IPS-18c (cell line): ENCODE results near the gene MYBPC3.

Experiments
- H3K4me3 ChIP-seq: 2 replicates; pipeline ENCODE4 v1.7.0; 2013; ENCODE audit warnings: low read depth, mild to moderate bottlenecking, low read length, moderate library complexity; ENCODE audit not compliant: insufficient read depth
- H3K9me3 ChIP-seq: one replicate; pipeline ENCODE4 v1.6.1; 2013; ENCODE audit warnings: mild to moderate bottlenecking, low read length, moderate library complexity; ENCODE audit not compliant: control insufficient read depth, insufficient read depth

Gene MYBPC3

DNA sequence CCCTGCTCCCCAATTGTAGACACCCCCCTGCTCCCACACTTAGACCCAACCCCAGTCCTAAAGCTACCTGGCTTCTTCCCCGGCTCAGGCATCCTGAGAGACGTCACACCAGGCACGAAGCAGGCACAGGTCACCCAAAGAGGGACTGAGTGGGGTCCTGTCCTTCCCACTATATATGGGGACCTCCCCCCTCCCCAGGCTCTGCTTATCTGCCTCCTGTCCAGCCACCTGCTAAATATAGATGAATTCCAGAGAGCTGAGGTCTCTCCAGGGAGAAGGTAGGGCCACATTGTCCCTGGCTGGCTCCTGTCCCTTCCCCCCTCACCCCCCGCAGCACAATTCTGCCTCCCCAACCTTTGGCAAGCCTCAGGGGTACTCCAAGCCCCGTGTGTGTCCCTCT, at the start of gene MYBPC3:
TSS of gene MYBPC3 (minus strand) at position 147 of the 400 bp plus-strand sequence. CDS start at position 92, 55 bp downstream.
- H3K4me3 ChIP-seq, result no peak within 1 kb of the TSS
- H3K9me3 ChIP-seq, result no peaks in the 10 kb centered on the region

DNA sequence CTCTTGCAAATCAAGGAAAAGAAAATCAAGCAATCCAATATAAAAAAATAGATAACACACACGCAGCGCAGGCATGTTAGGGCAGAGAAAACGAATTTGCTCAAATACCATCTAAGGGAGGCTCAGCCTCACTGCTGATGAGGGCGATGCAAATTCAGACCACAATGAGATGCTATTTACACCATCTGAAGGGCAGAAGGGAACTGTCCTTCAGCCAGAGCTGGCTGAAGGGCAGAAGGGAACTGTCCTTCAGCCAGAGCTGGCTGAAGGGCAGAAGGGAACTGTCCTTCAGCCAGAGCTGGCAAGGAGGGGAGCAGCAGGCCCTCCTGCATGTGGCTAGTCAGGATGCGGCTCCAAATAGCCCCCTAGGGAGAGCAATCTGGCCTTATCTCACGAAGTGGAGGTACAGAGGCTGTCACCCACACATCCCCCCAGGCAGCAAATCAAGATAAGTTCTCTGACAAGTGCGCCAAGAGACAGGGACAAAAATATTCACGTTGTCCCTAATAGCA, 48.3 kb upstream of the MYBPC3 start:
- peak overlapping the region; percentile 34; the same call in 1 of the 2 replicates for H3K4me3 ChIP-seq

DNA sequence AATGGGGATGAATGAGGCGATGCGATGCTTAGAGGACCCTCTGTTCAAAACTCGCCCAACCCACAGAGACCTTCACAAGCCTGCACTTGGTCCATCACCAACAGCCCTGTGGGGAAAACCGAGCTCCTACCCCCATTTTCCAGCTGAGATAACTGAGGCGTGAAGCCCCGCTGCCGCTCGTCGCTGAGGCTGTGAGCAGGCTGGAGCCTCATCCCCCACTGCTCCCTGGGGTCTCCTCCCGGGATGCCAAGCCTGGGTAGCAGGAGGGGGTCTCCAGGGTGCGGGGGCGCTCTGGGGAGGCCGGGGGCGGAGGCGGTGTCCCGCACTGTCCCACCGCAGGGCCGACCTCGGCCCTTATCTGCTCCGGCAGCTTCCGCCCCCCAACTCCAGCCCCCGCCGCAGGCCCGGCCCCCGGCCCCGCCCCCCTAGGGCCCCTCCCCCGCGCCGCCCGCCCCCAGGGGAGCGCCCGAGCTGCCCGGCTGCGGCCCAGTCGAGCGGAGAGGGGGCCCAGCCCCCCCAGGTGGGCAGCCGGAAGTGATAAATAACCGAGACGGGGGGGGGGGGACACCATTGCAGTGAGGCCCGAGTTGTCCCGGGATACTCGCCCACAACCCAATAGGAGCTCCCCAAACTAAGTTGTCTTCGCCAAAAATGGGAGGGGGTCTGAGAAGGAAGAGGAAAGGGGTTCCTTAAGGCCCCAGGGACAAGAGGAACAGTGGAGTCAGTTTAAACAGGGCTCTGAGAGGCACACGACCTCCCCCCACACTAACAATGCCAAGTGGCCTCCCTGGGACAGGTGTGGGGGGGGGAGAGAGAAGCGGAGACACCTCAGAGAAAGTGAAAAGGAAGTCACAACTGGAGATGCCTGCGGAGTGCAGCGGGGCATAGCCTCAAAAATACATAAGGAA, 47.6 kb upstream of the MYBPC3 start:
- H3K9me3 ChIP-seq, result no peaks in the 10 kb centered on the region
- H3K4me3 ChIP-seq, result peak overlapping the region; percentile 58

More for the DNA sequence above, 48.3 kb upstream of the MYBPC3 start:
- H3K9me3 ChIP-seq, result no peaks in the 10 kb centered on the region

DNA sequence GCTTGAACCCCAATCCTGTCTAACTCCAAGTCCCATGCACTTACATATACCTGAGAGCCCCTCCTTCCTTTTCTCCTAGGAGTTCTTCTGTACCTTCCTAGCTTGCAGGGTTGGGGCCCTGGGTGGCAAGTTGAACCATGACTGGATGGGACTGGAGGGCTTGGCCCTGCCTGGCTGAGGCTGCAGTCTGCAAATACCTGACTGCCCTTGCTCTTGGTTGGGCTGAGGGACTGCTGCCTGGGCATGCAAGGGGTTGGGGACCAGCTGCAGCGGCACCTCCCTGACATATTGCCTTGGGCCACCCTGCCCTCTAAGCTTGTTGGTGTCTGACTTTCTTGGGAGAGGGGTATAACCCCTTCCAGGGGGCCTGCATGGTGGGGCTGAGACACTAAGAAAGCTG, 46.0 kb upstream of the MYBPC3 start:
- Histone ChIP-seq H3K4me3 (no peak overlapping the region), H3K9me3 (no peaks in the 10 kb centered on the region)

DNA sequence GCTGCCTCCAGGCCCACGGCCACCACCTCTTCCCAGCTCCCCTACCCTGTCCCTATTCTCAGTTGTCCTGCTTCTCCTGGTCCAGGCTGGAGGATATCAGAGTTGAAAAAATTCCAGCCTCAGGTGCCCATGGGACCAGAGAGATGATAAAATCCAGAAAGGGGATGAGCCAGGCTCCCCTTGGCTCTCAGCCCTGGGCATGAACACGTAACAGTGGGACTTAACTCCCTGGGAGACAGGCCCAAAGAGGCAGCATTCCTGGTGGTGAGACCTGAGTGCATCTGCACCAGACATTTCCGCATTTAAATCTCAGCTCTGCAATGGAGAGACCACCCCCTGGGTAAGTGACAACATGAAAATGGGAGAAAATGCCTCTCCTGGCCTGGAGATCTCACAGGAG, 45.5 kb upstream of the MYBPC3 start:
- Histone ChIP-seq H3K9me3 (no peaks in the 10 kb centered on the region), H3K4me3 (no peak overlapping the region)

DNA sequence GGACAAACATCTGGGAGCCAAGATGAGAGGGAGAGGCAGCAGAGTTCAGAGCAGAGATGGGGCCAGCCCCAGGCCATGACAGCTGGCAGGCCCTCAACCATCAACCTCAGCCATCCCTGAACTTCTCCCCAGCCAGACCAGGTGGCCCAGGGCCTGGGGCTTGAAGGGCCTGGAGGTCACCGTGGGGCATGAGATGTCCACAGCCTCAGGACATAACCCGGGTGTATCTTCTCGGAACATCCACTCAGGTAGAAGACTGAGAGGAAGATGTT, 43.5 kb upstream of the MYBPC3 start:
- H3K4me3 ChIP-seq, result no peak overlapping the region

DNA sequence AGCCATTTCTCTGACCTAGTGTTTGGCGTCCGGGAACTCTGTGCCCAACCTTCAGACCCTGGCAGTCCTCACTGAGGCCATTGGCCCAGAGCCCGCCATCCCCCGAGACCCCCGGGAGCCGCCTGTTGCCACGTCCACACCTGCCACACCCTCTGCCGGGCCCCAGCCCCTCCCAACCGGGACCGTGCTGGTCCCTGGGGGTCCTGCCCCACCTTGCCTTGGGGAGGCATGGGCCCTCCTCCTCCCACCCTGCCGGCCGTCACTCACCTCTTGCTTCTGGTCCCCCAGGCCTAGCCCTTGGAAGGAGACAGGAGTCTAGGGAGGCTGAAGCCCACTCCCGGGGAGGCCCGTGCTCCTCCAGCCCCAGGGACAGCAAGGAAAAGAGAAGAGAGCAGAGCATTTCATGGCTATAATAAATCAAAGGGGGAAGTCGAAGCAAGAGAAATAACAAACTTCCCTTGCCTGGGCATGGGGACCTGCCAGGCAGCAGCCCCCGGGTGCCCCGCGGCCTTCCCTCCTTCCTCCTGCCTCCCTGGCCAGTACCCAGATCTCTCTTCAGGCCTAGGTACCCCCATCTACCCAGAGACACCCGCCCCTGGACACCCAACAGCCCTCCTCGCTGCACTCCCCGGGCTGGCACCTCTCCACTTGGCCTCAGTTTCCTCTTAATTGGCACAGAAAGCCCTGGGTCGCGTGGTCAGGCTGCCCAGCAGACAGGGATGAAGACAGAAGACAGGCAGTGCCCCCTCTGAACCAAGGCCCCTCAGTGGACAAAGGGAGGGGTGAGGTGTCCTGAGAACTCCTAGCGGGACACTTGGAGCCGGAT, 42.9 kb upstream of the MYBPC3 start:
- no peaks in the 10 kb centered on the region for H3K9me3 ChIP-seq
- H3K4me3 ChIP-seq, result no peak overlapping the region

More for the DNA sequence above, 43.5 kb upstream of the MYBPC3 start:
- no peaks in the 10 kb centered on the region for H3K9me3 ChIP-seq

DNA sequence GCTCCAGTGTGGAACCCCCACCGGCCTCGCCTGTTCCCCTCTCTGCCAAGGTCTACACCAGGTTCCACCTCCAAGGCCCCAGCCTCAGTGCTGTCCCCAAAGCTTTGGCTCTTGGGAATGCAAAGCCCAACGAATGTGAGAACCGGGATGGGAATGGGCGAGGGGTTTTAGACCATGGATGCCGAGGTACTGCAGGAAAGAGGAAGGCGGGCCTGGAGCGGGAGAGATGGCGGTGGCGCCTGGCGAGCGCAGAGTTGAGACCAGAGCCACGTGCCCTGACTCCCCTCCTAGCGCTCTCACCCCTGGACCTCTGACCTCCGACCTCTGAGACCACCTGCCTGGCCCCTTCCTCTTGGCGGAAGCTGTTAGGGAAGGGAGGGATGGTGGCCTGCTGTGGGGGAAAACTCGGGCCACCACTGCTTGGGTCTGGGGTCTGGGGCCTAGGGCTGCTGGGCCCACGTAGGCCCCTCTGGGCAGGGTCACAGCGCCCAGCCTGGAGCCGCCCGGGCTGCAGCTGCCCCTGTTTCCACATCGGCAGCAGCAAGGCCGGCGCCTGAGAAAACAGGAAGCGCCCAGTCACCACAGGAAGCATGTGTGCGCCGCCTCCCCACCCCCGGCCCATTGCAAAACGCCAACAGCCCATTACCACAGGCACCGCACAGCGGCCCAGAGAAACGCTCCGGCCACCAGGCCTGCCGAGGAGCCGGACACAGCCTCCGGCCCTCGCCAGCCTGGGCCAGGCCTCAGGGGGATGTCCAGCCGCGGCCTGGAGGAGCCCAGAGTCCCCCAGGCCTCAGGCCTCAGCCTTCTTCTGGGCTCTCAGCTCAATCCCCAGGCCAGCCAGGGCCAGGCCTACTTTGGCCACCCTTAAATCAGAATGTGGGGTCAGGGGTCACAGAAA, 42.1 kb upstream of the MYBPC3 start:
- no peak overlapping the region for H3K4me3 ChIP-seq
- no peaks in the 10 kb centered on the region for H3K9me3 ChIP-seq

DNA sequence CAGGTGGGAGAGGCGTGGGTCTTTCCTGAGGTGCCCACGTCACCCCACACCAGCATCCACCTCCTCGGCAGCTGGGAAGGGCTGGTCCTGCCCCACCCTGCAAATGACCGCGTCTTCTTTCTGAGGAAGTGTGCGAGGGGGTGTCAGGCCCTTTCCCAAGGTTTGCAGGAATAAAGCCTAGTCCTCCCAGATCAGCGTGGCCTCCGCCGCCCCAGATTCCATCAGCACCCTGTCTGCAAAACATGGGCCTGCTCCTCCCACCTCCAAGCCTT, 41.5 kb upstream of the MYBPC3 start:
- no peaks in the 10 kb centered on the region for H3K9me3 ChIP-seq
- no peak overlapping the region for H3K4me3 ChIP-seq

DNA sequence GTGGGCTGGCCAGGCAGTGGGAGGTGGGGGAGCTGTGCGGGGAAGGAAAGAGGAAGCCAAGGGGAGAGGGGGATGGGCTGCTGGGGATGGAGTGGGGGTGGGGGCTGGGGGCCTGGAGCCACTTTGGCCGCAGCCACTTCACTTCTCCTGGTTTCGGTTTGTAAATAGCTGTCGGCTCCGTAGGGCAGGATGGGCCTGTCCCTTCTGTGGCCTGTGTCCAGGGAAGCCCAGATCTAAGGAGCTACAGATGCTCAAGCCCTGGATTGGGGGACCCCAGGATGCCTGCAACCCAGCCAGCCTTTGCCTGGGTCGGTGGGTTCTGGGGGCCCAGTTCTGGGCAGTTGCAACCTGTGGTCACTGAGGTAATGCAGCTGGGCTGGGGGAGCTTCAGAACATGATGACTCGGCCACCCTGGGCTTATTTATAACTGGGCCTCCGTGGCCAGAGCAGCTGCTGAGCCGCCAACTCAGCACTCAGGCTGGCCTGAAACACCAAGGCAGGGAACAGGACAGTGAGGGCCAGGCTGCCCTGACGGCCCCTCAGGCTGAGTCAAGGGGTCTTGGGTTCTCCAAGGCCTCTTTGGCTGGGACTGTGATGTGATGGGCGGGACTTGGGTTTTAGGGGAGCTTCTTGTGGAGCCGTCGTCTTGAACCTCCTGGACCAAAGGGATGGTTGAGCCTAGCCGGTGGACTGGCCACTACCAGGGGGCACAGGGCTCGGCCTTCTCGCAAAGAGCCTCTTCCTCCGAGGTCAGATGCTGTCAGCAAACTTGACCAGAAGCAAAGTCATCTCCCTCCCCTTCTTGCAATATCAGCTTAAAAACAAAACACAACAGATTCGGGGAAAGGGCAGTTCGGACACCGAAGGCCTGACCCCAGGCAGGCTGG, 40.9 kb upstream of the MYBPC3 start:
- H3K4me3 ChIP-seq, result no peak overlapping the region

DNA sequence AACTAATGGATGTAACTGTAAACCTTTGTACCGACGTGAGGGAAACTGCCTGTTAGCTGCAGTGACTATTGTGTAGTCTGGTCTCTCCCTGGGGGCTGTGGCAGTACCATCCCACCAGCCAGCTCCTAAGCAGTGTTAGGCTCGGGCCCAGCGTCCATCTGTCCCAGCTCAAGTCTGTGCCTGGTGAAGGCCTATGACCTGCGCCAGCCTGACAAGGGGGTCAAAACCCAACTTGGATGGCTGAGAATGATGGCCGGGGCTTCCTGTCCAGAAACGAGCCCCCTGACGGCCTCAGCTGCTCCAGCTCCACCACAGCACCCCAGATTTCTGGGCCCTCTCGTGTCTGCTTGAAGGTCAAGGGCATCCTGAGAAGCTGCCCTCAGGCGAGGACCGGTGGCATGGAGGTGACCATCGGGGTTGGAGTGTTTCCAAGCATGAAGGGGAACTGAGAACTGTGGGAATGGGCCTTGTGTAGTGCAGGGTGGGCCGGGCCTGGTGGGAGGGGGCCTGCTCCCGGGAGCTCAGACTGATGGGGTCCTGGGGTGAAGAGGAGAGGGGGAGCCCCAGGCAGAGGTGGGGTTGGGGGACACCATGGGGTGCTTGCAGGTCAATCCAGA, 40.2 kb upstream of the MYBPC3 start:
- Histone ChIP-seq H3K9me3 (no peaks in the 10 kb centered on the region), H3K4me3 (no peak overlapping the region)

More for the DNA sequence above, 40.9 kb upstream of the MYBPC3 start:
- H3K9me3 ChIP-seq, result no peaks in the 10 kb centered on the region

DNA sequence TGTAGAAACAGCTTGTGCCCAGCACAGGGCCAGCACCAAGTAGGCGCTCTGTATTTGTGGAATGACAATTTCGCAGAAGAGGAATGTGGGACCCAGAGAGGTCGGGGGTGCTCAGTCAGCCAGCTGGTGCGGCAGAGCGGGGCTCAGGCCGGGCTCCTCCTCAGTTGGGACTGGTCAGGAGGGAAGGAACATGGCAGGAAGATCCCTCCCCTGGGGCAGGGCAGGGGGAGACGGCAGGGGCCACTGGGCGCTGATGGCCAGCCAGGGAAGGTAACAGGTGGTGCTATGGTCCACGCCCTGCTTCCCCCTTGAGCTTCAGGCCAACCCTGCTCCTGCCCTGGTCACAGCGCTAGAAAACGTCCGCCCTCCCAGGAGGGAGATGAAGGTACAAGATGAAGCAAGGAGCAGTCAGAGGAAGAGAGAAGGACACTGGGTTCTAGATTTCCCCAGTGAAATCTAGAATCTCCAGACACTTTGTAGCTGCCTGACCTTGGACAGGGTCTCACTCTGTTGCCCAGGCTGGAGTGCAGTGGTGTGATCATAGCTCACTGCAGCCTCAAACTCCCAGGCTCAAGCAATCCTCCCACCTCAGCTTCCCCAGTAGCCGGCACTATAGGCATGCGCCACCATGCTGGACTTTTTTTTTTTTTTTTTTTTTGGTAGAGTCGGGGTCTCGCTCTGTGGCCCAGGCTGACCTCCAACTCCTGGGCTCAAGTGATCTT, 39.4 kb upstream of the MYBPC3 start:
- H3K4me3 ChIP-seq, result no peak overlapping the region
- no peaks in the 10 kb centered on the region for H3K9me3 ChIP-seq

DNA sequence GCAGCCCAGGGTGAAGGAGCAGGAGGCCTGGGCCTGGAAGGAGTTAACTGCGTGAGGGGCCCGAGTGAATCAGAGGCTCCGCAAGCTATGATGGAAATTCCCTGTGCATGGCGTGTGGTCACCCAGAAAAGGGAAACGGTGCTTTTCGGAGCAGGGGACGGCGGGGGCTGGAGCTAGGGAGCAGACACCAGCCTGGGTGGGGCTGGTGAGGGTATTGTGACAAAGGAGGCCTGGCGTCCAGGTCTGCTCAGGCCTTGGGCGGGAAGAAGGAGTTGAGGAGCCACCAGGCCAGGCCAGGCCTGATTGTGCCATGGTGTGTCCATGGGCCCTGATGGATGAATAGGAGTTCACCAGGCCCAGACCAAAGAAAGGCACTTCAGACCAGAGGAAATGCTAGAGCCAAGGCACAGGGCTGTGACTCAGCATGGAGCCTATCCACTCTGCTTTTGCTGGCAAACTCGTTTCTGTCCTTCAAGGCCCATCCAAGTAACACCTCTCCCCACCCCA, 38.6 kb upstream of the MYBPC3 start:
- no peaks in the 10 kb centered on the region for H3K9me3 ChIP-seq

DNA sequence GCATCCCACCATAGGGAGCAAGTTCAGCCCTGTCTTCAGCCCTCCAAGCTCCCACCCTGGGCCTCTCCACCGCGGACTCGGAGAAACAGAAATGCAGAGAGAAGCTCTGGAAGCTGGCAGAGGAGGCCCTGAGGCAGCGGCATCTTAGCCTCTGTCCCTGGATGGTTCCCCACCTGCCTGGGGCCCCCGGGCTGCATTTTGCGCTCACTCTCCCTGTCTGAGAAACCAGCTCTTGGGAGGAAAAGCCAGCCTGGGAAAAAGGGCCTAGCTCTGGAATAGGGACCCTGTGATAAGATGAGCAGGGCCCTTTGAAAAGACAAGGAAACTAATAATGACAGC, 37.9 kb upstream of the MYBPC3 start:
- Histone ChIP-seq H3K9me3 (no peaks in the 10 kb centered on the region), H3K4me3 (no peak overlapping the region)

More for the DNA sequence above, 38.6 kb upstream of the MYBPC3 start:
- H3K4me3 ChIP-seq, result no peak overlapping the region

DNA sequence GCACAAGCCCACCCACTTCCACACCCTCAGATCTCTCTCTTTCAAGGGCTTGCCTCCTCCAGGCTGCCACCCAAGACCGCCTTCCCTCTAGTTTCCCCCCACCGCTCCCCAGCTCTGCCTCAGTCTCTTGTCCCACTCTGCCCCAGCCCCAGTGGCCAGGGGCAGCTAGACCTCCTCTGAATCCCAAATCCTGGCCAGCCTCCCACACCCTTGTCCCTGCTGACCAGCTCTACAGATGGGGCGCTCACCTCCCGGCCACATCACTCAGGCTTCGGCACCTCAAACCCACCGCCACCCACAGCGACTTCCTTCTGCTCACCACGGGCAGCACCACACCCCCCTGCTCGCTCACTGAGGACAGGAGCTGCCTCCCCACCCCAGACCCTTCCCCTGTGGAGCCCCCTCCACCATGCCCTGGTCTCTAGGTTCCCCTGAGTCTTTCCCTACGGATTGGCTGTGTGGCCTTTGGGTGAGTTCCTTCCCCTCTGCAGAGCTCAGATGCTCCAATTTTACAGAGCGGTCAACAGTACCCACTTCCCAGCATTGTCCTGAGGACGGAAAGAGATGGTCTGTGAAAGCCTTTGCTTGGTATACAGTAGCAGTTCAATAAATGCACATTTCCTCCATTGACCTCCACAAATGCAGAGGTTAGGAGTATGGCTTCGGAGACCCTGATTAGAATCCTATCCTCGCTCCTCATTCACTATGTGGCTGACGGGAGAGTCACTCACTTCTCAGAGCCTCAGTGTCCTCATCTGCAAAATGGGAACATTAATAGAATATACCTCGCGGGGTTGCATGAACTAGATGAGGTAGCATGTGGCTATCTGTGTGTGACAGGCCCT, 37.3 kb upstream of the MYBPC3 start:
- Histone ChIP-seq H3K9me3 (no peaks in the 10 kb centered on the region), H3K4me3 (no peak overlapping the region)
